Body of pancreas (tissue), 4 donors: ENCODE data around the gene LHB. TPM values are rescaled to one million over a fixed set of nuclear protein-coding genes. Genes with fewer than 3 reads are reported as not detected.
"Not testable (repeated sequence)": the region's sequence is repeated elsewhere in the genome, so short reads cannot be mapped to it uniquely, and the experiment has no call there.

Experiments used
- ATAC-seq: fragments of 150-250 bp; one replicate; pipeline ENCODE4 v1.9.1; 2016
- DNase-seq, 4 donors: peaks; one replicate each; pipeline ENCODE4 v3.0.0-alpha.2; 2019
- H3K27ac ChIP-seq, 4 donors: fragments of 200-600 bp; sonication (generic); 1 replicate in 3 of 4; 2 replicates in 1 of 4; pipeline versions ENCODE4 v1.5.1 to v1.6.1; 2016 to 2019; ENCODE audit warnings: mild to moderate bottlenecking in 1 of 4, mixed read lengths in 1 of 4, moderate library complexity in 1 of 4
- H3K27me3 ChIP-seq, 2 donors: fragments of 200-600 bp; sonication (generic); one replicate each; pipeline ENCODE4 v1.6.0; 2016; ENCODE audit warnings: mild to moderate bottlenecking in 1 of 2
- H3K36me3 ChIP-seq, 2 donors: fragments of 200-600 bp; sonication (generic); replicated peaks in 1 of 2; 2 replicates each; pipeline ENCODE4 v1.5.1; 2016; ENCODE audit warnings: low read depth in 2 of 2; ENCODE audit not compliant: insufficient read depth in 1 of 2
- H3K4me1 ChIP-seq: fragments of 200-600 bp; sonication (generic); one replicate; pipeline ENCODE4 v1.6.0; 2016
- H3K4me3 ChIP-seq, 2 donors: fragments of 200-600 bp; sonication (generic); 1 replicate in 1 of 2; 2 replicates in 1 of 2; pipeline ENCODE4 v1.5.1; 2016 to 2019
- H3K9me3 ChIP-seq, 3 donors: fragments of 200-600 bp; sonication (generic); 1 replicate in 2 of 3; 2 replicates in 1 of 3; pipeline ENCODE4 v1.5.1; 2016
- POLR2A ChIP-seq, 3 donors: fragments of 450-650 bp; IDR thresholded peaks; one replicate each; pipeline ENCODE4 v1.6.1; 2016; ENCODE audit warnings: antibody characterized with exemption in 3 of 3, mild to moderate bottlenecking in 2 of 3
- WGBS, 2 donors: methylation state at CpG; one replicate each; pipeline ENCODE4 v1.1.5; 2017; 5-methylcytosine and 5-hydroxymethylcytosine counted together
- intact Hi-C: fragments of 100-400 bp; cut with DNase I; formaldehyde crosslinking; loops from one replicate; pipeline ENCODE4 v1.15.1; 2023
- total RNA-seq, 2 donors: library from RNA; depleted of rRNA; stranded (reverse); fragments of >200 nt; gene quantifications; one replicate each; pipeline ENCODE4 v1.1.0, GENCODE V29; 2016
- TF ChIP-seq, protein P1 (sequence below), 7 experiments: fragments of 450-650 bp in 4 of 7; fragments of 200-600 bp in 3 of 7; sonication (generic) in 3 of 7; IDR thresholded peaks; one replicate each; pipeline ENCODE4 v1.5.1; 2016 to 2019; ENCODE audit warnings: antibody characterized with exemption in 7 of 7

The LHB gene
- total RNA-seq, 2 donors from 2014 or later: 45.8 TPM; not detected in 1

DNA sequence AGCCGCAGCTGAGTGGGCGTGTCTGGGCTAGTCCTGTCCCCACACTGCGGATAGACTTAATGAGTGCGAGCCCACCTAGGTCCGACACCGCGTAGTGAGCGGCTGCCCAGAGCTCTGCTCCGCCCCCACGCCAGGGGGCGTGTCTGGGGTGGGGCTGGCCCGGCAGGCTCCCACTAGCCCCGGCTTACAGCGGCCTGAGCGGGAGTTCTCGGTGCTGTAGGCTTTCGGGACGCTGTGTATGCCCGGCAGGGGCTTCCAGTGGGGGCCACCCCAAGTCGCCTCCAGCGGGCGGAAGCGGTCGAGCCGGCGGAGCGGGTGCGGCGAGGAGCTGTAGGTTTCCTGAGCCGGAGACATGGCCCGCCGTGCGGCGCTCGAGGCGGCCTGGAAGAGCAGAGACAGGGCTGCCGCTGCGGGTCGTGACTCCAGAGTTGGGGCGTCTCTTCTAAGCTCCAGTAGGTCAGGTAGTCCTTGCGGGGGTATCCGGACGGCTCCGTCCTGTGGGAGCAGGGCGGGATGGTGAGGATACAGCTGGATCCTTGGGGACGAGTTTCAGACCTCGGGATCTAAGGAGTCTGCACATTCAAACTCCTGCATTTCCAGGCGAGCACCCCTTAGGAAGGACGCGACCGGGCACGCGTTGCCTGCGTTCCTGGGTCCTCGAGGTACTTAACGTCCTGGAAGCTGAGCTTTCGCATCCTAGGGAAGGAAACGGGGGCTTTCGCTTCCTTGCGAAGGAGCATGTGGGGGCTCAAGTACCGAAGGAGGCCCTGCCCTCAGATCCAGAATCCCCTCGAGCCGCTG is 39.4 kb upstream of the LHB start:
- Histone ChIP-seq H3K36me3 (no peaks in the 10 kb centered on the region), H3K9me3 (no peaks in the 10 kb centered on the region), H3K27me3 (peaks cover 3 to 14% of the 10 kb centered on the region in 2 donors), H3K4me3 (peak overlapping the region; percentile 31 to 40), H3K4me1 (peaks cover 25% of the 10 kb centered on the region), H3K27ac (no peak overlapping the region)
- intact Hi-C loops: no loop called here
- peak; percentile 70 for ATAC-seq
- TF ChIP-seq, protein P1, sequence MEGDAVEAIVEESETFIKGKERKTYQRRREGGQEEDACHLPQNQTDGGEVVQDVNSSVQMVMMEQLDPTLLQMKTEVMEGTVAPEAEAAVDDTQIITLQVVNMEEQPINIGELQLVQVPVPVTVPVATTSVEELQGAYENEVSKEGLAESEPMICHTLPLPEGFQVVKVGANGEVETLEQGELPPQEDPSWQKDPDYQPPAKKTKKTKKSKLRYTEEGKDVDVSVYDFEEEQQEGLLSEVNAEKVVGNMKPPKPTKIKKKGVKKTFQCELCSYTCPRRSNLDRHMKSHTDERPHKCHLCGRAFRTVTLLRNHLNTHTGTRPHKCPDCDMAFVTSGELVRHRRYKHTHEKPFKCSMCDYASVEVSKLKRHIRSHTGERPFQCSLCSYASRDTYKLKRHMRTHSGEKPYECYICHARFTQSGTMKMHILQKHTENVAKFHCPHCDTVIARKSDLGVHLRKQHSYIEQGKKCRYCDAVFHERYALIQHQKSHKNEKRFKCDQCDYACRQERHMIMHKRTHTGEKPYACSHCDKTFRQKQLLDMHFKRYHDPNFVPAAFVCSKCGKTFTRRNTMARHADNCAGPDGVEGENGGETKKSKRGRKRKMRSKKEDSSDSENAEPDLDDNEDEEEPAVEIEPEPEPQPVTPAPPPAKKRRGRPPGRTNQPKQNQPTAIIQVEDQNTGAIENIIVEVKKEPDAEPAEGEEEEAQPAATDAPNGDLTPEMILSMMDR (IDR thresholded peaks at IDR 0.05): peak in 4 of 7 experiments; percentile 23 to 45 (median 32)
- no peak for TF ChIP-seq POLR2A (IDR thresholded peaks at IDR 0.05)
- DNase-seq: peak; percentile 47 to 68 (median 53)
- 0 to 1% methylated on average over 4 to 63 of the region's 63 CpGs for WGBS, 2 donors

DNA sequence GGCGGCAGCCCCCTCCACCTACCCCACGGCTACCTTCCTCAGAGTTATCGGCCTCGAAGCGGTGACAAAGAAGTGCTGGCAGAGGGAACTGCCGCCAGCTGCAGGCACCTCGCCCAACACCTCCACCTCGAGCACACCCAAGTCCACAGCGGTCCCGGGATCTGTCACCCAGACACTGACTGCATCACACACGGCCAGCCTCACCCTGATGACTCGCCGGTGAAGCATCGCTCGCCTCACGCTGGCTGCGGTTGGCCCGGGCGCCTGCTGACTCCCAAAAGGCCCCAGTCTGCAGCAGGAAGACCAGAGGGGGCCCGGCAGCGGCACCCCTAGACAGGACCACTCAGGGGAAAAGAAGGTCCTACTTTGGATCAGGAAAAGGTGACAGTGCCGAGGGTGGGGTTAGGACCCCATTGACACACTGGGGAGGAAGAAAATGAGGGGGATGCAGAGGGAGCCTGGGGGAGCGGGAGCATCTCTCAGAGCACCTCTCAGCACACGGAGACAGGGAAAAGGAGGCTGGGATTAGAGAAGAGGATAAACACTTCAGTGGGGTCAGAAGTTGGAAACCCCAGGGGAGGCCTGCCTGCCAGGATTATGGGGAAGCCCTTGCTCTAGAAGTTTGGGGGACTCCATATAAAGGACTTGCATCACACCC is 33.6 kb upstream of the LHB start:
- DNase-seq, ATAC-seq, intact Hi-C loops, H3K27ac ChIP-seq, H3K9me3 ChIP-seq, H3K36me3 ChIP-seq, H3K27me3 ChIP-seq, H3K4me1 ChIP-seq, H3K4me3 ChIP-seq: not testable (repeated sequence)
- 69% methylated on average over 11 to 24 of the region's 24 CpGs for WGBS, 2 donors

DNA sequence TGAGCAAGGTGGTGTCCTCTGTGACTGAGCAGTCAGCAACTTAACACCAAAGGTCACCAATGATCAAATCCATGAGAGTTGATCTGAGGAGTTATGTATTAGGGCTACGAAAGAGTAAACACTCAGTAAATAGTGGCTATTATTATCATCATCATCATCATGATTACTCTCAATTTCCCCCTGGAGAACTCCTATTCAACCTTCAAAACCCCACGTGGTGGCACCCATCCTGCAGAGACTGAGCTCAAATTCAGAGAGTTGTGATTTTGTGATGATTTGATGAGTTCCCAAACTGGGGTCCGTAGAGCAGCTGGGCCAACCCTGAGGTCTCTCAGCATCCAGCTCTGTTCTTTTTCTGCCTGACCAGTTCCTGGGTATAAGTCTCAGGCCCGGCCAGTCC is 32.9 kb upstream of the LHB start:
- intact Hi-C loops, H3K4me1 ChIP-seq, ATAC-seq, DNase-seq, H3K27ac ChIP-seq, H3K4me3 ChIP-seq, H3K9me3 ChIP-seq, H3K36me3 ChIP-seq, H3K27me3 ChIP-seq: not testable (repeated sequence)
- 52 to 59% methylated on average over 3 of the region's 4 CpGs for WGBS, 2 donors

DNA sequence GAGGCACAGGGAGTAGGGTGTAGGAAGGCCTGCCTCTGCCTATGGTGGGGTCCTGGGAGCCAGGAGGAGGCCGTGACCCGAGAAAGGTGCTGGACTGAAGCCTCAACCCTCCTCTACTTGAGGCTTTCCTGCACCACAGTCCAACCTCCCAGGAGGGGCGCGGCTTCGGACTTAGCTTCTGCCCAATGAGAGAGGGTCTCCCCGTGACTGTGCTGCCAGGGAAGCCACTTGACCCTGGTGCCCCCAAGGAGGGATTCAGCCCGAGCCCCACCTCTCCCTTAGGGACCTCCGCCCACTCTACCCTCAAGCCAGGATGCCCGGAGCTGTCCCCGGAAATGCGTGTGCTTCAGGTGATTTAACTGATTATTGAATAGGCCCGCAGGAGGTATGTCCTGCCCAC is 32.1 kb upstream of the LHB start, which contains the start of gene CGB8:
CGB8 (minus strand) TSS at position 101 of the 400 bp plus-strand sequence. CDS start 372 bp downstream, outside the sequence.
- intact Hi-C loops, H3K36me3 ChIP-seq, DNase-seq, H3K9me3 ChIP-seq, H3K4me3 ChIP-seq, H3K27me3 ChIP-seq, H3K27ac ChIP-seq, ATAC-seq, H3K4me1 ChIP-seq: not testable (repeated sequence)
- 62% methylated on average over 10 of the region's 12 CpGs; no CpG with 5 or more reads in 1 of the 2 donors for WGBS, 2 donors

DNA sequence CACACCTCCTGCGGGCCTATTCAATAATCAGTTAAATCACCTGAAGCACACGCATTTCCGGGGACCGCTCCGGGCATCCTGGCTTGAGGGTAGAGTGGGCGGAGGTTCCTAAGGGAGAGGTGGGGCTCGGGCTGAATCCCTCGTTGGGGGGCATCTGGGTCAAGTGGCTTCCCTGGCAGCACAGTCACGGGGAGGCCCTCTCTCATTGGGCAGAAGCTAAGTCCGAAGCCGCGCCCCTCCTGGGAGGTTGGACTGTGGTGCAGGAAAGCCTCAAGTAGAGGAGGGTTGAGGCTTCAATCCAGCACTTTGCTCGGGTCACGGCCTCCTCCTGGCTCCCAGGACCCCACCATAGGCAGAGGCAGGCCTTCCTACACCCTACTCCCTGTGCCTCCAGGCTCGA is 26.7 kb upstream of the LHB start, which contains the start of gene CGB5:
CGB5 (plus strand) TSS at position 301 of the 400 bp plus-strand sequence. CDS start 362 bp downstream, outside the sequence.
- H3K36me3 ChIP-seq, H3K27me3 ChIP-seq, intact Hi-C loops, H3K27ac ChIP-seq, H3K4me1 ChIP-seq, DNase-seq, H3K4me3 ChIP-seq, H3K9me3 ChIP-seq, ATAC-seq: not testable (repeated sequence)
- 67% methylated on average over 8 of the region's 15 CpGs; no CpG with 5 or more reads in 1 of the 2 donors for WGBS, 2 donors

DNA sequence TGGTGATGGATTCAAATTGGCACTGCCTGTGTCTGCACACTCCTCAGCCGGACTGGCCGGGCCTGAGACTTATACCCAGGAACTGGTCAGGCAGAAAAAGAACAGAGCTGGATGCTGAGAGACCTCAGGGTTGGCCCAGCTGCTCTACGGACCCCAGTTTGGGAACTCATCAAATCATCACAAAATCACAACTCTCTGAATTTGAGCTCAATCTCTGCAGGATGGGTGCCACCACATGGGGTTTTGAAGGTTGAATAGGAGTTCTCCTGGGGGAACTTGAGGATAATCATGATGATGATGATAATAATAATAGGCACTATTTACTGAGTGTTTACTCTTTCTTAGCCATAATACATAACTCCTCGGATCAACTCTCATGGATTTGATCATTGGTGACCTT is 25.8 kb upstream of the LHB start:
- H3K9me3 ChIP-seq, H3K36me3 ChIP-seq, H3K27me3 ChIP-seq, H3K4me3 ChIP-seq, H3K27ac ChIP-seq, ATAC-seq, H3K4me1 ChIP-seq, DNase-seq, intact Hi-C loops: not testable (repeated sequence)
- 60 to 79% methylated on average over 1 to 3 of the region's 4 CpGs for WGBS, 2 donors

DNA sequence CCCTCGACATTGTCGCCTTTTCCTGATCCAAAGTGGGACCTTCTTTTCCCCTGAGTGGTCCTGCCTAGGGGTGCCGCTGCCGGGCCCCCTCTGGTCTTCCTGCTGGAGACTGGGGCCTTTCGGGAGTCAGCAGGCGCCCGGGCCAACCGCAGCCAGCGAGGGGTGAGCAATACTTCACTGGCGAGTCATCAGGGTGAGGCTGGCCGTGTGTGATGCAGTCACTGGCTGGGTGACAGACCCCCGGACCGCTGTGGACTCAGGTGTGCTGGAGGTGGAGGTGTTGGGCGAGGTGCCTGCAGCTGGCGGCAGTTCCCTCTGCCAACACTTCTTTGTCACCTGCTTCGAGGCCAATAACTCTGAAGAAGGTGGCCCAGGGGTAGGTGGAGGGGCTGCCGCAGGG is 25.3 kb upstream of the LHB start:
- DNase-seq: no peak
- no peaks in the 10 kb centered on the region for H3K27me3 ChIP-seq
- H3K36me3 ChIP-seq: no peaks in the 10 kb centered on the region
- no peak overlapping the region for H3K27ac ChIP-seq
- no peaks in the 10 kb centered on the region for H3K9me3 ChIP-seq
- intact Hi-C loops: no loop called here
- H3K4me1 ChIP-seq: no peaks in the 10 kb centered on the region
- WGBS, 2 donors: 59 to 62% methylated on average over 11 to 17 of the region's 17 CpGs
- TF ChIP-seq, protein P1 (IDR thresholded peaks at IDR 0.05): no peak
- TF ChIP-seq POLR2A (IDR thresholded peaks at IDR 0.05): no peak
- no peak for ATAC-seq
- H3K4me3 ChIP-seq: no peak overlapping the region

DNA sequence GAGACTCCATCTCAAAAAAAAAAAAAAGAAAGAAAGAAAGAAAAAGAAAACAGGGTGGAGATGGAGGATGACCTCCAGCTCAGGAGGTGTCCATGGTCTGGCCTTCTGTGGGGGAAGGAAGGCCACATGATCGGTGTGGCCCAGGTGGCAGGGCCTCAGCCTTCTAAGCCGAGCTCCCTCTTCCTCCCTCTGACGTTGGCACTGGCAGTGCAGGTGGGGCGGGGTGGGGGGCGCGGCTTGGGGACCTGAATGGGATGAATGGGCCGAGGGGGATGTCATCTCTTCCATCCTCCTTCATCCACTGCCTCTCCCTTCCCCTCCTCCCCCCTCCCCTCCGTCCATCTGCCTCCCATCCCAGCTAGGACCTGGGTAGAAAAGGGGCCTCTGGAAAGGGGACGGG is 22.8 kb upstream of the LHB start:
- H3K4me3 ChIP-seq, intact Hi-C loops, H3K36me3 ChIP-seq, H3K27ac ChIP-seq, DNase-seq, ATAC-seq, H3K4me1 ChIP-seq, H3K27me3 ChIP-seq, H3K9me3 ChIP-seq: not testable (repeated sequence)
- 45 to 52% methylated on average over 7 to 8 of the region's 9 CpGs for WGBS, 2 donors

DNA sequence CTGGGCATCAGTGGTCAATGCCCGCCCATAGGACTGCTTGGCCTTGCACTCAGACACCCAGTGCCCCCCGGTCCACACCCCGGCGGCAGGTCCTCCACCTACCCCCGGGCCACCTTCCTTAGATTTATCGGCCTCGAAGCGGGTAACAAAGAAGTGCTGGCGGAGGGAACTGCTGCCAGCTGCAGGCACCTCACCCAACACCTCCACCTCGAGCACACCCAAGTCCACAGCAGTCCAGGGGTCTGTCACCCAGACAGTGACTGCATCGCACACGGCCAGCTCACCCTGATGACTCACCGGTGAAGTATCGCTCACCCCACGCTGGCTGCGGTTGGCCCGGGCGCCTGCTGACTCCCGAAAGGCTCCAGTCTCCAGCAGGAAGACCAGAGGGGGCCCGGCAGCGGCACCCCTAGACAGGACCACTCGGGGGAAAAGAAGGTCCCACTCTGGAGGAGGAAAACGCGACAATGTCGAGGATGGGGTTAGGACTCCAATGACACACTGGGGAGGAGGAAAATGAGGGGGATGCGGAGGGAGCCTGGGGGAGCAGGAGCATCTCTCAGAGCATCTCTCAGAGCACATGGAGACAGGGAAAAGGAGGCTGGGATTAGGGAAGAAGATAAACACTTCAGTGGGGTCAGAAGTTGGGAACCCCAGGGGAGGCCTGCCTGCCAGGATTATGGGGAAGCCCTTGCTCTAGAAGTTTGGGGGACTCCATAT is 21.8 kb upstream of the LHB start:
- H3K4me1 ChIP-seq, DNase-seq, H3K27ac ChIP-seq, ATAC-seq, H3K9me3 ChIP-seq, H3K4me3 ChIP-seq, H3K27me3 ChIP-seq, H3K36me3 ChIP-seq, intact Hi-C loops: not testable (repeated sequence)
- WGBS, 2 donors: 67 to 80% methylated on average over 26 of the region's 26 CpGs
